GM12878 (cell line): ENCODE results near the gene OS9. TPM values are rescaled to one million over a fixed set of nuclear protein-coding genes. Genes with fewer than 3 reads are reported as not detected.

Source experiments
- ATAC-seq: fragments of 200-7000 bp; cut with Tn5 transposase; 3 replicates; pipeline ENCODE4 v1.9.1; 2020; ENCODE audit warnings: mild to moderate bottlenecking, moderate library complexity
- BruUV-seq: library from RNA; stranded (reverse); fragments of 400-500 nt; replicated peaks from 2 replicates; lab custom pipeline; 2021; lab: Mats Ljungman, UMichigan
- CTCF ChIA-PET: fragments of 300-600 bp; sonication (Branson Sonifier 250); formaldehyde crosslinking; extraction: SDS; loops from one replicate; lab custom pipeline; 2021; ENCODE audit warnings: inconsistent platforms; lab: Yijun Ruan, JAX
- POLR2A ChIA-PET: fragments of 350-600 bp; formaldehyde crosslinking; extraction: SDS; loops from one replicate; lab custom pipeline; 2021; ENCODE audit warnings: inconsistent platforms; lab: Charles Lee
- RAD21 ChIA-PET: fragments of 300-600 bp; sonication (Branson Sonifier 250); formaldehyde crosslinking; loops from one replicate; lab custom pipeline; 2023; ENCODE audit warnings: antibody characterized with exemption; ENCODE audit not compliant: unreplicated experiment; lab: Charles Lee
- SMC1A ChIA-PET: fragments of 300-600 bp; sonication (Branson Sonifier 250); formaldehyde crosslinking; loops from one replicate; lab custom pipeline; 2023; ENCODE audit not compliant: unreplicated experiment, uncharacterized antibody; lab: Charles Lee
- DNase-seq: peaks from one replicate; pipeline ENCODE4 v3.0.0-alpha.2; 2011; ENCODE audit warnings: low read depth, low spot score
- FAIRE-seq: peaks from 3 replicates; lab custom pipeline; 2011; peaks lifted over from hg19 to GRCh38; lab: Jason Lieb, UNC
- H2AFZ ChIP-seq: 2 replicates; pipeline ENCODE4 v1.6.0; 2011; ENCODE audit warnings: low read depth, low read length, control low read depth; ENCODE audit not compliant: control insufficient read depth
- H3K27ac ChIP-seq: 2 replicates; pipeline ENCODE4 v1.5.1; 2011; ENCODE audit warnings: control low read depth; ENCODE audit not compliant: control insufficient read depth, insufficient read depth
- H3K27me3 ChIP-seq, 2 experiments: replicated peaks in 1 of 2; 2 replicates each; pipeline versions ENCODE4 v1.6.0 to v1.6.1; 2011; ENCODE audit warnings: low read length in 1 of 2; ENCODE audit not compliant: control insufficient read depth in 2 of 2, insufficient read depth in 2 of 2
- H3K36me3 ChIP-seq, 2 experiments: 2 replicates each; pipeline ENCODE4 v1.5.1; 2011; ENCODE audit warnings: low read length in 1 of 2; ENCODE audit not compliant: control insufficient read depth in 2 of 2, insufficient read depth in 2 of 2
- H3K4me1 ChIP-seq: 2 replicates; pipeline ENCODE4 v1.6.1; 2011; ENCODE audit warnings: mild to moderate bottlenecking, low read length, moderate library complexity, mixed read lengths; ENCODE audit not compliant: control insufficient read depth, insufficient read depth
- H3K4me2 ChIP-seq: 2 replicates; pipeline ENCODE4 v1.6.0; 2011; ENCODE audit warnings: control low read depth; ENCODE audit not compliant: control insufficient read depth, insufficient read depth
- H3K4me3 ChIP-seq: fragments of 200-600 bp; sonication (generic); 2 replicates; pipeline ENCODE4 v1.5.1; 2016
- H3K79me2 ChIP-seq: 2 replicates; pipeline ENCODE4 v1.6.0; 2011; ENCODE audit warnings: low read length; ENCODE audit not compliant: control insufficient read depth, insufficient read depth
- H3K9ac ChIP-seq: 2 replicates; pipeline ENCODE4 v1.8.0; 2011; ENCODE audit warnings: low read length, control low read depth, mixed read lengths; ENCODE audit not compliant: control insufficient read depth, insufficient read depth
- H3K9me3 ChIP-seq: replicated peaks from 3 replicates; pipeline ENCODE4 v1.5.1; 2011; ENCODE audit warnings: mild to moderate bottlenecking, low read length; ENCODE audit not compliant: control insufficient read depth, insufficient read depth
- H4K20me1 ChIP-seq: 2 replicates; pipeline ENCODE4 v1.6.0; 2011; ENCODE audit not compliant: control insufficient read depth, insufficient read depth
- ATF3 ChIP-seq: IDR thresholded peaks from 2 replicates; pipeline ENCODE4 v1.6.1; 2011; ENCODE audit warnings: low read depth, mild to moderate bottlenecking, low read length, moderate library complexity, borderline replicate concordance; ENCODE audit errors: extremely low read depth
- BCL11A ChIP-seq: IDR thresholded peaks from 2 replicates; pipeline ENCODE4 v1.6.1; 2011; ENCODE audit warnings: low read depth, low read length
- CHD1 ChIP-seq: IDR thresholded peaks from 2 replicates; pipeline ENCODE4 v1.6.1; 2012; ENCODE audit warnings: low read depth, low read length, improper control_type of control experiment
- CHD4 ChIP-seq: fragments of 200-600 bp; sonication (generic); IDR thresholded peaks from 2 replicates; pipeline ENCODE4 v1.6.1; 2016; ENCODE audit warnings: mild to moderate bottlenecking
- HSF1 ChIP-seq: fragments of 150-350 bp; IDR thresholded peaks from 2 replicates; pipeline ENCODE4 v1.6.1; 2014; ENCODE audit warnings: mild to moderate bottlenecking, low read depth, low read length
- IRF3 ChIP-seq: fragments of 450-650 bp; IDR thresholded peaks from 2 replicates; pipeline ENCODE4 v1.6.1; 2014; ENCODE audit warnings: mild to moderate bottlenecking
- LARP7 ChIP-seq: fragments of 450-650 bp; IDR thresholded peaks from 2 replicates; pipeline ENCODE4 v1.6.1; 2017; ENCODE audit warnings: mild to moderate bottlenecking
- MLLT1 ChIP-seq: fragments of 450-650 bp; IDR thresholded peaks from 2 replicates; pipeline ENCODE4 v1.6.1; 2016; ENCODE audit warnings: mild to moderate bottlenecking
- NFYA ChIP-seq: IDR thresholded peaks from 2 replicates; pipeline ENCODE4 v1.6.1; 2011; ENCODE audit warnings: low read depth, mild to moderate bottlenecking, low read length, improper control_type of control experiment, borderline replicate concordance
- NR2F1 ChIP-seq: fragments of 450-650 bp; conservative IDR thresholded peaks from 2 replicates; pipeline ENCODE4 v1.6.1; 2017; ENCODE audit warnings: mild to moderate bottlenecking
- RB1 ChIP-seq: fragments of 450-650 bp; formaldehyde crosslinking; IDR thresholded peaks from 2 replicates; pipeline ENCODE4 v1.6.1; 2017; ENCODE audit warnings: mild to moderate bottlenecking, borderline replicate concordance
- STAT3 ChIP-seq: IDR thresholded peaks from 2 replicates; pipeline ENCODE4 v1.6.1; 2011; ENCODE audit warnings: low read depth, low read length, improper control_type of control experiment
- USF1 ChIP-seq: IDR thresholded peaks from 2 replicates; pipeline ENCODE4 v1.6.1; 2011; ENCODE audit warnings: borderline replicate concordance, low read depth, mild to moderate bottlenecking, moderate library complexity, mixed read lengths, low read length; ENCODE audit not compliant: insufficient read depth; ENCODE audit errors: extremely low read length
- YBX1 ChIP-seq: fragments of 450-650 bp; IDR thresholded peaks from 2 replicates; pipeline ENCODE4 v1.6.1; 2016; ENCODE audit warnings: antibody characterized with exemption
- ZBTB4 ChIP-seq: fragments of 450-650 bp; formaldehyde crosslinking; IDR thresholded peaks from 2 replicates; pipeline ENCODE4 v1.4.0; 2022; ENCODE audit warnings: mild to moderate bottlenecking, moderate library complexity
- ZNF207 ChIP-seq: fragments of 450-650 bp; IDR thresholded peaks from 2 replicates; pipeline ENCODE4 v1.6.1; 2014; ENCODE audit warnings: antibody characterized with exemption, mild to moderate bottlenecking, borderline replicate concordance
- ZNF274 ChIP-seq: IDR thresholded peaks from one replicate; pipeline ENCODE4 v1.8.0; 2011; ENCODE audit not compliant: insufficient read length, insufficient read depth
- WGBS: methylation state at CpG from one replicate; pipeline ENCODE4 v1.1.6; 2016; ENCODE audit warnings: low lambda C conversion rate; ENCODE audit not compliant: insufficient replicate concordance, insufficient coverage; ENCODE audit errors: missing lambda C conversion rate; 5-methylcytosine and 5-hydroxymethylcytosine counted together
- in situ Hi-C: fragments of 300-500 bp; cut with MboI; formaldehyde crosslinking; loops from 9 replicates; pipeline ENCODE4 v1.14.3; 2018; ENCODE audit warnings: mixed read lengths
- intact Hi-C: fragments of 100-400 bp; cut with micrococcal nuclease; formaldehyde crosslinking; loops from one replicate; pipeline ENCODE4 v1.14.2; 2022; ENCODE audit not compliant: unreplicated experiment
- polyA plus RNA-seq, 11 experiments: library from polyadenylated mRNA; depleted of rRNA in 4 of 11; unstranded in 6 of 11; stranded (reverse) in 5 of 11; fragments of >200 nt; fragmentation: Nextera tagmentation in 4 of 11; fragmentation: Illumina TruSeq in 1 of 11; extraction: Ambion mirVana in 4 of 11; extraction: Trizol in 1 of 11; gene quantifications; 1 replicate in 1 of 11; 2 replicates in 10 of 11; pipeline versions ENCODE4 v1.2.1 to v1.2.3, GENCODE V29; 2011 to 2016; ENCODE audit warnings: inconsistent platforms in 2 of 11, missing spikeins in 2 of 11, low read depth in 1 of 11
- total RNA-seq, 4 experiments: library from RNA; depleted of rRNA in 3 of 4; stranded (reverse); fragments of >200 nt in 3 of 4; fragmentation: Illumina TruSeq in 1 of 4; extraction: Trizol in 1 of 4; gene quantifications; 2 replicates each; pipeline versions ENCODE4 v1.2.1 to v1.2.3, GENCODE V29; 2013 to 2021

The OS9 gene
- total and polyA plus RNA-seq, 10 of the 15 experiments (the other 5 are each of a cell fraction or from before 2014, with no cell fraction given) = 5.2 to 106 (median 79.1) TPM

GRCh38 chr12:57769594-57769993 lies 75.7 kb downstream of the OS9 start:
- intact Hi-C loops (no loop called here), in situ Hi-C loops (no loop called here)
- Histone ChIP-seq H3K4me2 (no peak overlapping the region), H3K27me3 (peaks cover 10 to 19% of the 10 kb centered on the region in 2 experiments; a peak in 3 of 4 replicates), H3K4me3 (no peak overlapping the region), H3K27ac (no peak overlapping the region), H2AFZ (no peak overlapping the region), H3K79me2 (no peaks in the 10 kb centered on the region), H4K20me1 (no peaks in the 10 kb centered on the region), H3K36me3 (peaks cover 0 to 4% of the 10 kb centered on the region in 2 experiments; a peak in 2 of 4 replicates), H3K9me3 (no peaks in the 10 kb centered on the region), H3K4me1 (peaks cover 23% of the 10 kb centered on the region), H3K9ac (no peak overlapping the region)
- ChIA-PET RAD21 (no interaction called here), SMC1A (no interaction called here), POLR2A (no interaction called here), CTCF (interaction anchor here (1.2 to 7.3 kb wide), 3 partner anchors 10 to 14 kb away, joined by 4 to 62 read pairs (median 5); partner anchors contain the start of genes MARCHF9 and TSFM)
- DNase-seq (no peak), FAIRE-seq (no peak), ATAC-seq (no peak)
- WGBS = 91% methylated on average over 11 of the region's 11 CpGs
- BruUV-seq = no TSS peak
- TF ChIP-seq STAT3 (no peak), USF1 (no peak), NFYA (no peak), BCL11A (no peak), RB1 (no peak), ATF3 (no peak), ZNF207 (no peak), ZNF274 (no peak), NR2F1 (no peak), CHD1 (no peak), LARP7 (no peak), HSF1 (no peak), IRF3 (no peak), CHD4 (no peak), MLLT1 (no peak), YBX1 (no peak), ZBTB4 (CRISPR knock-in tag) (no peak)
